ENCODE measurements around the gene TRPV4. TPM values are rescaled to one million over a fixed set of nuclear protein-coding genes. Genes with fewer than 3 reads are reported as not detected.

TRPV4 gene
- total RNA-seq, 2 experiments from 2014 or later, result 2.1 TPM; not detected in 1

DNA sequence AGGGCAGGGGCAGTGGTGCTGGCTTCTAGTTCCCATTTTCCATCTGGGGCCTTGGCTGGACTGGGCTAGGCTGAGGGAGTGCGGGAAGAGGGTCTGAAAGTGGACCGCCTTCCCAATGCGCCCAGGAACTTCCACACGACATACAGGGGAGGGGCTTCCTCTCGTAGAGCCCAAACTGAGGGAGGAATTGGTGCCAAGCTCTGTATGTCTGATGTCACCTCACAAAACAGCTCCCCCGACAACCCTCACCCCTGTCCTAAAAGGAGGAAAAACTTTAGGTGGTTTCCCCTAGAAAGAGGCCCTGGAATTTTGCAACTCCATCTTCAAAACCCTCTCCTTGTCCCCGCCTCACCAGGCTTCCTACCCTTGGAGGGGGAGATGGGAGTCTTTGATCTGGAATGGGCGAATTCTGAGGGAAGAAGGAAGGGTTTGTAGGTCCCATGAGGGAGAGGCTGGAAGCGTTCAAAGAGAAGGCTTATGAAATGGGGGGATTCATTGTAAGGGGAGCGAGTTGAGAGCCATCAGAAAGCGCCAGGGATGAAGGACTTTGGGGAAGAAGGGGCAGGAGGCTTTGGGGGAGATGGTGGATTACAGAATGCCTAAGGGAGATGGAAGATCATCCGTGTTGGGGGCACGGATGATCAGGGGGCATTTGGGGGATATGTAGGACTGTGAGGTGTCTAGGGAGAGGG, 46.3 kb upstream of the TRPV4 start:
- H3K4me3 ChIP-seq (ENCODE audit: low read depth, low read length, poor library complexity, severe bottlenecking), result peak overlapping the region; percentile 76
- H3K9me3 ChIP-seq (ENCODE audit: low read length), result no peaks in the 10 kb centered on the region
- peak overlapping the region; percentile 89 for H3K4me2 ChIP-seq (ENCODE audit: low read length)
- H3K4me1 ChIP-seq (ENCODE audit: insufficient read depth, low read length, poor library complexity, severe bottlenecking), result peaks cover 38% of the 10 kb centered on the region
- TSS peak; percentile 68 for BruUV-seq (replicated peaks)
- intact Hi-C loops (cut with micrococcal nuclease; ENCODE audit: unreplicated experiment), result loop anchor here (1.0 kb wide), 2 partner anchors 26 to 74 kb away; no protein-coding TSS in a partner anchor
- POLR2A ChIA-PET, result no interaction called here
- H3K36me3 ChIP-seq (ENCODE audit: insufficient read depth, low read length), result no peaks in the 10 kb centered on the region
- TF ChIP-seq CTCF (conservative IDR thresholded peaks at IDR 0.05; ENCODE audit: low read length), result no peak
- TF ChIP-seq EZH2phosphoT487 (IDR thresholded peaks at IDR 0.05; ENCODE audit: borderline replicate concordance, low read depth, low read length), result no peak
- peak overlapping the region; percentile 52 for H2AFZ ChIP-seq (ENCODE audit: low read length)
- CTCF ChIA-PET (ENCODE audit: unreplicated experiment), result interaction anchor here (1.0 kb wide), 1 partner anchor 35 kb away, joined by 3 read pairs; no protein-coding TSS in a partner anchor
- no peaks in the 10 kb centered on the region; the same call in 1 of the 2 replicates for H3K79me2 ChIP-seq (ENCODE audit: insufficient read depth, low read depth, low read length)
- no peaks in the 10 kb centered on the region; the same call in 1 of the 2 replicates for H4K20me1 ChIP-seq (ENCODE audit: insufficient read depth, low read length)
- no peak for DNase-seq (ENCODE audit: low spot score)
- H3K27ac ChIP-seq (ENCODE audit: low read depth, low read length, poor library complexity, severe bottlenecking), result no peak overlapping the region
- H3K9me2 ChIP-seq (ENCODE audit: insufficient read depth, low read length), result no peaks in the 10 kb centered on the region

- Histone ChIP-seq H2AFZ (ENCODE audit: low read length) (no peak overlapping the region), H3K4me2 (ENCODE audit: low read length) (peak overlapping the region; percentile 89), H3K36me3 (ENCODE audit: insufficient read depth, low read length) (no peaks in the 10 kb centered on the region), H3K79me2 (ENCODE audit: insufficient read depth, low read depth, low read length) (no peaks in the 10 kb centered on the region; the same call in 1 of the 2 replicates), H4K20me1 (ENCODE audit: insufficient read depth, low read length) (no peaks in the 10 kb centered on the region; the same call in 1 of the 2 replicates), H3K4me1 (ENCODE audit: insufficient read depth, low read length, poor library complexity, severe bottlenecking) (peaks cover 38% of the 10 kb centered on the region), H3K9me2 (ENCODE audit: insufficient read depth, low read length) (no peaks in the 10 kb centered on the region), H3K4me3 (ENCODE audit: low read depth, low read length, poor library complexity, severe bottlenecking) (peak overlapping the region; percentile 76), H3K9me3 (ENCODE audit: low read length) (no peaks in the 10 kb centered on the region), H3K27ac (ENCODE audit: low read depth, low read length, poor library complexity, severe bottlenecking) (no peak overlapping the region)
- ChIA-PET POLR2A (no interaction called here), CTCF (ENCODE audit: unreplicated experiment) (interaction anchor here (0.6 to 1.0 kb wide), 2 partner anchors 34 to 74 kb away, joined by 3 read pairs; no protein-coding TSS in a partner anchor)
- intact Hi-C loops (cut with micrococcal nuclease; ENCODE audit: unreplicated experiment), result no loop called here
- BruUV-seq (replicated peaks), result no TSS peak
- DNase-seq (ENCODE audit: low spot score), result no peak
- TF ChIP-seq CTCF (conservative IDR thresholded peaks at IDR 0.05; ENCODE audit: low read length), result no peak
- TF ChIP-seq EZH2phosphoT487 (IDR thresholded peaks at IDR 0.05; ENCODE audit: borderline replicate concordance, low read depth, low read length), result no peak
These were observed 45.6 kb upstream of the TRPV4 start for GRCh38 chr12:109878749-109879148.

- POLR2A ChIA-PET, result no interaction called here
- H3K4me2 ChIP-seq (ENCODE audit: low read length), result peak overlapping the region; percentile 89; the same call in 1 of the 2 replicates
- no peaks in the 10 kb centered on the region; the same call in 1 of the 2 replicates for H4K20me1 ChIP-seq (ENCODE audit: insufficient read depth, low read length)
- no peak overlapping the region for H3K4me3 ChIP-seq (ENCODE audit: low read depth, low read length, poor library complexity, severe bottlenecking)
- H3K79me2 ChIP-seq (ENCODE audit: insufficient read depth, low read depth, low read length), result no peaks in the 10 kb centered on the region; the same call in 1 of the 2 replicates
- H2AFZ ChIP-seq (ENCODE audit: low read length), result no peak overlapping the region
- H3K4me1 ChIP-seq (ENCODE audit: insufficient read depth, low read length, poor library complexity, severe bottlenecking), result peaks cover 38% of the 10 kb centered on the region
- TF ChIP-seq CTCF (conservative IDR thresholded peaks at IDR 0.05; ENCODE audit: low read length) (no peak), EZH2phosphoT487 (IDR thresholded peaks at IDR 0.05; ENCODE audit: borderline replicate concordance, low read depth, low read length) (no peak)
- H3K9me2 ChIP-seq (ENCODE audit: insufficient read depth, low read length), result no peaks in the 10 kb centered on the region
- no TSS peak for BruUV-seq (replicated peaks)
- H3K27ac ChIP-seq (ENCODE audit: low read depth, low read length, poor library complexity, severe bottlenecking), result no peak overlapping the region
- no peak for DNase-seq (ENCODE audit: low spot score)
- intact Hi-C loops (cut with micrococcal nuclease; ENCODE audit: unreplicated experiment), result no loop called here
- no peaks in the 10 kb centered on the region for H3K9me3 ChIP-seq (ENCODE audit: low read length)
- H3K36me3 ChIP-seq (ENCODE audit: insufficient read depth, low read length), result no peaks in the 10 kb centered on the region
- CTCF ChIA-PET (ENCODE audit: unreplicated experiment), result interaction anchor here (0.6 kb wide), 1 partner anchor 73 kb away, joined by 3 read pairs; no protein-coding TSS in a partner anchor
These were observed 45.0 kb upstream of the TRPV4 start for GRCh38 chr12:109878247-109878625.

Measured in OCI-LY7 (cell line).